Measurements from ENCODE around the gene DCPS. TPM values are rescaled to one million over a fixed set of nuclear protein-coding genes. Genes with fewer than 3 reads are reported as not detected.
"Not testable (repeated sequence)": the region's sequence is repeated elsewhere in the genome, so short reads cannot be mapped to it uniquely, and the experiment has no call there.

Gene DCPS
- total RNA-seq, 1 experiment from 2014 or later = 25.6 TPM

DNA sequence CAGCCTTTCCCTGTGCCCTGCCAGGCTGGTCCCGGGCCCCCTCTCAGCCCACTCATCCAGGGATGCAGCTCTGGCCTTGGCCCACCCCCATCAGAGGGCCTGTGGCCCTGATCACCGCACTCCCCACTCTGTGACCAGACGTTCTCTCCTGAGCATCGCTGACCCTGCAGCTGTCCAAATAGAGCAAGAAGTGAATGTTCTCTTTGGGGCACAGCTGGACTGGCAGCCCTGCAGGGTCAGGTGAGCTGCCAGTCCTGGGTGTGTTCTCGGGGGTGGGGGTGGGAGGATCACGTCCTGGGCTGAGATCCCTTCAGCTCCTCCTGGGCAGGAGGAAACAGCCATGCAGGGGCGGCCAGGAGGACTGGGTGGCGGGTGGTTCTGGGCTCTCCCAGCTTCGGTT, 60.9 kb downstream of the DCPS start:
- BruUV-seq (replicated peaks); intact Hi-C loops (cut with micrococcal nuclease); ATAC-seq; H3K27me3 ChIP-seq (ENCODE audit: insufficient read depth, low read length); H3K36me3 ChIP-seq (ENCODE audit: control insufficient read depth in 1 of 2, insufficient read depth in 2 of 2, low read length in 2 of 2); H3K27ac ChIP-seq (ENCODE audit: low read depth, low read length); H3K4me3 ChIP-seq (replicated peaks in 1 of 2; ENCODE audit: low read depth in 1 of 2, low read length in 2 of 2); H3K9ac ChIP-seq (ENCODE audit: low read length); H3K4me2 ChIP-seq (ENCODE audit: low read length); DNase-seq (ENCODE audit: low read depth, low spot score); H3K9me3 ChIP-seq (ENCODE audit: control insufficient read depth in 1 of 2, insufficient read depth in 1 of 2, low read depth in 1 of 2, low read length in 2 of 2); CTCF ChIA-PET; H2AFZ ChIP-seq (ENCODE audit: low read depth, low read length, poor library complexity, severe bottlenecking); H3K79me2 ChIP-seq (ENCODE audit: insufficient read depth, low read length); H3K9me2 ChIP-seq (ENCODE audit: insufficient read depth); H4K20me1 ChIP-seq (ENCODE audit: insufficient read depth); RAD21 ChIA-PET (ENCODE audit: low non-redundant PET in 1 of 2, low total read pairs in 2 of 2, uncharacterized antibody in 2 of 2, unreplicated experiment in 2 of 2); POLR2A ChIA-PET: not testable (repeated sequence)
- H3K4me1 ChIP-seq (ENCODE audit: control insufficient read depth in 1 of 2, insufficient read depth in 2 of 2, low read length in 2 of 2) = peaks cover 3 to 16% of the 10 kb centered on the region in 2 experiments; a peak in 2 of 4 replicates

GRCh38 chr11:126365508-126365907, 61.6 kb downstream of the DCPS start:
- intact Hi-C loops (cut with micrococcal nuclease); BruUV-seq (replicated peaks); H3K36me3 ChIP-seq (ENCODE audit: control insufficient read depth in 1 of 2, insufficient read depth in 2 of 2, low read length in 2 of 2); H3K27ac ChIP-seq (ENCODE audit: low read depth, low read length); ATAC-seq; DNase-seq (ENCODE audit: low read depth, low spot score); RAD21 ChIA-PET (ENCODE audit: low non-redundant PET in 1 of 2, low total read pairs in 2 of 2, uncharacterized antibody in 2 of 2, unreplicated experiment in 2 of 2); H2AFZ ChIP-seq (ENCODE audit: low read depth, low read length, poor library complexity, severe bottlenecking); H3K9me2 ChIP-seq (ENCODE audit: insufficient read depth); H3K9me3 ChIP-seq (ENCODE audit: control insufficient read depth in 1 of 2, insufficient read depth in 1 of 2, low read depth in 1 of 2, low read length in 2 of 2); H4K20me1 ChIP-seq (ENCODE audit: insufficient read depth); H3K79me2 ChIP-seq (ENCODE audit: insufficient read depth, low read length); POLR2A ChIA-PET; H3K4me2 ChIP-seq (ENCODE audit: low read length); H3K27me3 ChIP-seq (ENCODE audit: insufficient read depth, low read length); H3K9ac ChIP-seq (ENCODE audit: low read length); H3K4me1 ChIP-seq (ENCODE audit: control insufficient read depth in 1 of 2, insufficient read depth in 2 of 2, low read length in 2 of 2); H3K4me3 ChIP-seq (replicated peaks in 1 of 2; ENCODE audit: low read depth in 1 of 2, low read length in 2 of 2); CTCF ChIA-PET: not testable (repeated sequence)

GRCh38 chr11:126366064-126366822, 62.4 kb downstream of the DCPS start:
- H3K79me2 ChIP-seq (ENCODE audit: insufficient read depth, low read length) = no peaks in the 10 kb centered on the region
- no peak overlapping the region for H3K9ac ChIP-seq (ENCODE audit: low read length)
- H3K9me3 ChIP-seq (ENCODE audit: control insufficient read depth in 1 of 2, insufficient read depth in 1 of 2, low read depth in 1 of 2, low read length in 2 of 2) = no peaks in the 10 kb centered on the region
- CTCF ChIA-PET = no interaction called here
- DNase-seq (ENCODE audit: low read depth, low spot score) = no peak
- no peaks in the 10 kb centered on the region for H3K9me2 ChIP-seq (ENCODE audit: insufficient read depth)
- TF ChIP-seq ZNF274 (IDR thresholded peaks at IDR 0.05; ENCODE audit: low read depth, low read length) (no peak), TCF7L2 (IDR thresholded peaks at IDR 0.05; ENCODE audit: borderline replicate concordance, extremely low read depth, insufficient read depth, insufficient read length) (no peak), JUND (IDR thresholded peaks at IDR 0.05) (no peak)
- H3K27me3 ChIP-seq (ENCODE audit: insufficient read depth, low read length) = no peaks in the 10 kb centered on the region
- POLR2A ChIA-PET = no interaction called here
- H3K4me3 ChIP-seq (replicated peaks in 1 of 2; ENCODE audit: low read depth in 1 of 2, low read length in 2 of 2) = no peak overlapping the region
- RAD21 ChIA-PET (ENCODE audit: low non-redundant PET in 1 of 2, low total read pairs in 2 of 2, uncharacterized antibody in 2 of 2, unreplicated experiment in 2 of 2) = no interaction called here
- ATAC-seq = no peak
- H4K20me1 ChIP-seq (ENCODE audit: insufficient read depth) = no peaks in the 10 kb centered on the region
- no peak overlapping the region for H3K4me2 ChIP-seq (ENCODE audit: low read length)
- H3K4me1 ChIP-seq (ENCODE audit: control insufficient read depth in 1 of 2, insufficient read depth in 2 of 2, low read length in 2 of 2) = peaks cover 0 to 4% of the 10 kb centered on the region in 2 experiments; a peak in 1 of 4 replicates
- H3K36me3 ChIP-seq (ENCODE audit: control insufficient read depth in 1 of 2, insufficient read depth in 2 of 2, low read length in 2 of 2) = no peaks in the 10 kb centered on the region
- BruUV-seq (replicated peaks) = no TSS peak
- no peak overlapping the region for H2AFZ ChIP-seq (ENCODE audit: low read depth, low read length, poor library complexity, severe bottlenecking)
- H3K27ac ChIP-seq (ENCODE audit: low read depth, low read length) = no peak overlapping the region
- intact Hi-C loops (cut with micrococcal nuclease) = no loop called here
